Endothelial cell (in vitro differentiated cells): ENCODE data around the gene PDGFRB. TPM values are rescaled to one million over a fixed set of nuclear protein-coding genes. Genes with fewer than 3 reads are reported as not detected.

Experiments used
- DNase-seq: peaks from one replicate; pipeline ENCODE4 v3.0.0; 2021; ENCODE audit warnings: low spot score
- H3K27ac Mint-ChIP-seq: one replicate; pipeline ENCODE4 v1.8.0; 2021; ENCODE audit warnings: mixed read lengths, inconsistent platforms; ENCODE audit not compliant: unreplicated experiment
- H3K27me3 Mint-ChIP-seq: one replicate; pipeline ENCODE4 v1.8.0; 2021; ENCODE audit warnings: mild to moderate bottlenecking, moderate library complexity, mixed read lengths, inconsistent platforms; ENCODE audit not compliant: unreplicated experiment
- H3K36me3 Mint-ChIP-seq: one replicate; pipeline ENCODE4 v1.8.0; 2021; ENCODE audit warnings: mild to moderate bottlenecking, low read depth, mixed read lengths, inconsistent platforms; ENCODE audit not compliant: unreplicated experiment
- H3K4me1 Mint-ChIP-seq: one replicate; pipeline ENCODE4 v1.8.0; 2021; ENCODE audit warnings: mild to moderate bottlenecking, mixed read lengths, inconsistent platforms; ENCODE audit not compliant: unreplicated experiment
- H3K4me3 Mint-ChIP-seq: one replicate; pipeline ENCODE4 v1.8.0; 2021; ENCODE audit warnings: mild to moderate bottlenecking, mixed read lengths, inconsistent platforms; ENCODE audit not compliant: unreplicated experiment
- H3K9me3 Mint-ChIP-seq: one replicate; pipeline ENCODE4 v1.8.0; 2021; ENCODE audit warnings: mixed read lengths, inconsistent platforms; ENCODE audit not compliant: unreplicated experiment
- CTCF ChIP-seq: fragments of 200-600 bp; sonication (generic); IDR thresholded peaks from one replicate; pipeline ENCODE4 v1.5.0; 2021; ENCODE audit warnings: antibody characterized with exemption; ENCODE audit not compliant: unreplicated experiment
- total RNA-seq: library from RNA; stranded (reverse); fragmentation: NEBNext Ultra II Directional; extraction: Animal tissue kit (Norgen Biotek cat#: 25700); gene quantifications from one replicate; pipeline ENCODE4 v1.2.1, GENCODE V29; 2021; ENCODE audit not compliant: unreplicated experiment

The PDGFRB gene
- total RNA-seq, 1 donor from 2014 or later = 23.7 TPM

DNA sequence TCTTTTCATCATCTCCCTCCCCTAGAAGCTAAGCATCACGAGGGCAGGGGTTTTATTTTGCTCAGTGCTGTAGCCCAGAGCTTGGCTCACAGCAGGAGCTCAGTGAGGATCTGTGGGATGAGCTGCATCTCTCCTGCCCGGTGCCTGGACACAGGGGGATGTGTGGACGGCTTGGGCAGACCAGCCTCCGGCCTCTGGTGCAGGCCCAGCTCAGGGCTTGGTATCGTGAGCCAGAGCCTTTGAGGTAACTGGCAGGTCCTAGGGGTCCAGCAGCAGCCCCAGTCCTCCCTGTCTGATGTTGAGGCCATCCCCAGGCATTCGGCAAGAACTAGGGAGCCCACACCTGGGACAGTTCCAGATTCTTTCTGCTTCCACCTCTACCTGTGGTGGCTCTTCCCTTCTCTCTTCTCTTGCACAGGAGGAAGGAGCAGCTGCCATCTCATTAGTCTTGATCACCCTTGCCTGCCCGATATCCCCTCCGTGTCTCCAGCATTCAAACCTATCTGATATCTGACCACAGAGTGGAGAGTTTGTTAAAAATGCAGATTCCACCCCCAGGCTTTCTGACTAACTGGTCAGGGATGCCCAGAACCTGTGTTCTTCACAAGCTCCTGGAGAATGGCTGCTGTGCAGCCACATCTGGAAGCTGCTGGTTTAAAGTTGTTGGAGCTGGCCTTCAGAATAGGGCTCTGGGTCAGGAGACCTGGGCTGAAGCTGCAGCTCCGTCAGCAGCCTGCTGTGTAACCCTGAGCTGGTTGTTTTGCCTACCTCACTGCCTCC lies 26.3 kb upstream of the PDGFRB start:
- no peak for DNase-seq
- no peaks in the 10 kb centered on the region for H3K36me3 Mint-ChIP-seq
- no peak overlapping the region for H3K27ac Mint-ChIP-seq
- peaks cover 11% of the 10 kb centered on the region for H3K4me1 Mint-ChIP-seq
- H3K4me3 Mint-ChIP-seq = no peak overlapping the region
- H3K27me3 Mint-ChIP-seq = peaks cover 4% of the 10 kb centered on the region
- TF ChIP-seq CTCF = no peak
- no peaks in the 10 kb centered on the region for H3K9me3 Mint-ChIP-seq

- no peaks in the 10 kb centered on the region for H3K9me3 Mint-ChIP-seq
- TF ChIP-seq CTCF = no peak
- H3K36me3 Mint-ChIP-seq = no peaks in the 10 kb centered on the region
- no peak overlapping the region for H3K4me3 Mint-ChIP-seq
- peaks cover 3% of the 10 kb centered on the region for H3K27me3 Mint-ChIP-seq
- H3K27ac Mint-ChIP-seq = no peak overlapping the region
- DNase-seq = no peak
- peaks cover 15% of the 10 kb centered on the region for H3K4me1 Mint-ChIP-seq
Observed at GRCh38 chr5:150181027-150181426, 25.4 kb upstream of the PDGFRB start.

DNA sequence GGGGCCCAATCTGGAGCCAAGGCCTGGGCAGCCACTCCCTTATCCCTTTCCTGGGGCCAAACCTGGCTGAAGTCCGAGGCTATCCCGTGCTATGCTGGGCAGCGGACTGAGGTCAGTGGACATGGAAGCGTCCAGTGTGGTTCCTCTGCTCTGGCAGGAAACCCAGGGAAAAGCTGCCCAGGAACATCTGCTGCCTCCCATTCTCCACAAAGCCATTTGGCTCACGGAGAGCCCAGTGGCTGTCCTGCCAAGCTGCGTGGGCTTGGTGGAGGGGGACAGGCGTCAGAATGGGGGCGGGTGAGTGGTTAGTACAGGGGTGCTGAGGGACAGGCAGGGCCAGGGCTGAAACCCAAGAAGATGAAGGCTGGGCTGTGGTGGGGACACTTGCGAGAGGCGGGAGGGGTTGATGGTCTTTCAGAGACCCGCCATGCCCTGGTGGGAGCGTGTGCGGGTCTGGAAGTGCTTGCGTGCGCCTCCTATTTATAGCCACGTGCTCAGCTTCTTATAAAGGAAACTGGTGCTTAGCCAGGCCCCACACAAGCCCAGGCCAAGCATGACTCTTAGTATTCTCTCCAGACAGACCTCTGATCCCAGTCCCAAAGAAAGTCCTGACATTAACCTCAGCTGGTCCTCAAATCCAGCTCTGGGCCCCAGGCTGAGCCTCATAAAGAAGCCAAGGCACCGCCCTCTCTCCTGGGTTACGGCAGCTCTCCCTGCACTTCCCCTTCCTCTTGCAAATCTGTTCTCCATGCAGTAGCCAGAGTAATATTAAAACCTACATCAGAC lies 24.8 kb upstream of the PDGFRB start:
- Mint-ChIP-seq H3K27ac (no peak overlapping the region), H3K4me3 (no peak overlapping the region), H3K4me1 (peaks cover 15% of the 10 kb centered on the region), H3K36me3 (no peaks in the 10 kb centered on the region), H3K9me3 (no peaks in the 10 kb centered on the region), H3K27me3 (peaks cover 3% of the 10 kb centered on the region)
- TF ChIP-seq CTCF = no peak
- no peak for DNase-seq

DNA sequence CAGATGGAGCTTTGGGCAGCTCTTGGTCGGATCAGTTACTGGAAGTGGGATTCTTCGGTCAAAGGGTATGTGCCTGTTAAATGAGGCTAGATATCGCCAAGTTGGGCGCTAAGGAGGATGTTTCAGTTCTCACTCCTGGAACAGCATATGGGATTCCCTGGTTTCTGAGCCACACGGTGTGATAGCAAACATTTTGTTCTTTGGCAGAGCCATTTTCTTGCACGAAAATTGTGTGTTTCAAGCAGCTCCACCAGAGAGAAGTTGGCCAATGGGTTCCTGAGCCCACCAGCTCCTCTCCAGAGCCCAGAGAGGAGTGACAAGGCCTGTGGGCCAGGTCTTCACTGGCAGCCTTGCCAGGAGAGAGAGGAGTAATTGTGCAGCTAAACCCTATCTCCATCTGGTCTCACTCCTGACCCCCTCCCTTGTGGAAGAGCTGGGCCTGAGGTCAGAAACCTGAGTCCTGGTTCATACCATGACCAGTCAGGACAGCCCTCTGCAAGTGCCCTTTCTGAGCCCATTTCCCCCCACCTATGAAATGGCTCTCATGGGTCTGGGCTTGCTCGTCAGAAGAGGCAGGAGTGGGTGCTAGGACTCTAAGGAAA lies 23.5 kb upstream of the PDGFRB start:
- Mint-ChIP-seq H3K36me3 (no peaks in the 10 kb centered on the region), H3K9me3 (no peaks in the 10 kb centered on the region), H3K27me3 (peaks cover 5% of the 10 kb centered on the region), H3K4me3 (no peak overlapping the region), H3K4me1 (peaks cover 12% of the 10 kb centered on the region), H3K27ac (no peak overlapping the region)
- DNase-seq = no peak
- no peak for TF ChIP-seq CTCF
